Right lobe of liver (tissue), 4 donors: ENCODE data around the gene FITM2.

Source experiments
- CTCF ChIP-seq, 4 donors: fragments of 200-600 bp in 3 of 4; fragments of 450-650 bp in 1 of 4; IDR thresholded peaks; one replicate each; pipeline versions ENCODE4 v1.5.1 to v1.8.0; 2016 to 2022; ENCODE audit warnings: antibody characterized with exemption in 4 of 4, mild to moderate bottlenecking in 2 of 4
- POLR2A ChIP-seq: fragments of 450-650 bp; IDR thresholded peaks from one replicate; pipeline ENCODE4 v1.6.1; 2017; ENCODE audit warnings: antibody characterized with exemption, mild to moderate bottlenecking
- donor health status: DM: no; HTN: no; CAD: no.
- donor health status: DM: no; HTN: no; CAD: no.
- donor health status: DM: no; HTN: yes; CAD: no.

GRCh38 chr20:44343162-44343675 is 32.2 kb upstream of the FITM2 start:
- TF ChIP-seq CTCF (IDR thresholded peaks at IDR 0.05) (no peak), POLR2A (no peak)
